Activated CD4-positive, CD25-positive, alpha-beta regulatory T cell (primary cell): ENCODE data around the gene PACS1.
"Not testable (repeated sequence)": the region's sequence is repeated elsewhere in the genome, so short reads cannot be mapped to it uniquely, and the experiment has no call there.

Source experiments
- DNase-seq, 4 experiments: peaks; one replicate each; lab custom pipeline; 2025; lab: John Stamatoyannopoulos, UW

The PACS1 gene

DNA sequence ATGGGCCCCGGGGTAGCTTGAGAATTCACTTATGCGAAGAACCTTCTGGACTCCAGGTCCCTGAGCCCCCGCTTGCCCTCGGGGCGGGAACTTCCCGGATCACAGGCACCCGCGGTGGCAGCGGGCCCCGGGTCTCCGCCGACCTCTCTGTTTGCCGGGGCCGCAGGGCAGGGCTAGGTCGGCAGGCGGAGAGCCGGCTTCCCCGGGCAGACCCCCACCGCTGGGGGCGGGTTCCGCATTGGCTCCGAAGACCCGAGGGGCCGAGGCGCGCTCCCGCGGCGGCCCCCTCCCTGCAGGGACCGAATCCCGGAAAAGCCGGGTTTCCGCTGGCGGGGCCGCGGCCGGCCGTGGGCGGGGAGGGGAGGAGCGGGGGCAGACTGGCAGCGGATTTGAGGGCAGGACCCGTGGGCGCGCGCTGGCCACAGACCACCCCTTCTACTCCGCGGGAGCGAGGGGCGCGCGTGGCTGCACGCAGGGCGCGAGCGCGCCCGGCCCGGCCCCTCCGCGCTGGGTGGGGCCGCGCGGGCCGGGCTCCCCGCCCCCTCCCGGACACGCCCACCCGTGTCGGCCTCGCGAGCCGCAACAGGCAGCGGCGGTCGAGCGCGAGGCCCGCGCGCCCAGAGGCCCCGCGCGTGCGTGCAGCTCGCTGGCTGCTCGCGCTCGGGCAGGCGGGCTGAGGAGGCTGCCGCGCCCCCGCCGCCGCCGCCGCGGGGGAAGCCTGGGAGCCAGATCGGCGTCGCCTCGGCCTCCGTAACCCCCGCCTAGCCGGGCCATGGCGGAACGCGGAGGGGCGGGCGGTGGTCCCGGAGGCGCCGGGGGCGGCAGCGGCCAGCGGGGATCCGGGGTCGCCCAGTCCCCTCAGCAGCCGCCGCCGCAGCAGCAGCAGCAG lies at the start of gene PACS1:
TSS of gene PACS1 (plus strand) at position 558 of the 889 bp plus-strand sequence. CDS start at position 773, 215 bp downstream.
- peak; percentile 33 to 72 (median 66) for DNase-seq

DNA sequence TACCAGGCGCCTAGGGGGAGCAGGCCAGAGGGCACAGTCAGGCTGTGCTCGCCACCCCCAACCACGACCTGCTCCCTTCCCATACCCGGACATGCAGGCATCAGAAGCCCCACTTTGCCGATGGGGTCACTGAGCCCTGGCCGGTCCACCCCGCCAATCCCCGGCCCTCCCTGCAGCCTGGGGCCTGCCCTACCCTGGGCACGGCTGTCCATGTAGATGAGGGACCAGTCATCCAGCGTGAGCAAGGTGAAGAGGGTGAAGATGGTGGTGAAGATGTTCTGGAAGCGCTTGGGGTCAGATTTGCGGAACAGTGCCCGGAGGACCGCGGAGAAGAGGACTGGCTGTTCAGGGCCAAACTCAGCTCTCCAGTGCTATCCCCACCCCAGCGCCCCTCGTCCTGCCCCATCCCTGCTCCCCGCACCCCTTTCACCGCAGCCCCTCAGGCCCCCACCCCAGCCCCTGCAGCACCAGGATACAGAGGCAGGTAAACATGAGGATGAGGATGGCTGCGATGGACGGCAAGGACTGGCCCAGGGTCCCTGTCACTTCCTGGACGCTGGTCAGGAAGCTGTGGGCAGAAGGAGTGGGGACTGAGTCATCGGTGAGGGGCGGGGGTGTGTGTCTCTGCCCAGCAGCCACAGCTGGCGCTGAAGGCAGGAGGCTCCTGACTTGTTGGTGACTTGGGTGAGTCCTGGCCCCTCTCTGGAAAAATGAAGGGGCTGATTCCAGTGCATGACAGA lies 49.3 kb upstream of the PACS1 start:
- no peak for DNase-seq

DNA sequence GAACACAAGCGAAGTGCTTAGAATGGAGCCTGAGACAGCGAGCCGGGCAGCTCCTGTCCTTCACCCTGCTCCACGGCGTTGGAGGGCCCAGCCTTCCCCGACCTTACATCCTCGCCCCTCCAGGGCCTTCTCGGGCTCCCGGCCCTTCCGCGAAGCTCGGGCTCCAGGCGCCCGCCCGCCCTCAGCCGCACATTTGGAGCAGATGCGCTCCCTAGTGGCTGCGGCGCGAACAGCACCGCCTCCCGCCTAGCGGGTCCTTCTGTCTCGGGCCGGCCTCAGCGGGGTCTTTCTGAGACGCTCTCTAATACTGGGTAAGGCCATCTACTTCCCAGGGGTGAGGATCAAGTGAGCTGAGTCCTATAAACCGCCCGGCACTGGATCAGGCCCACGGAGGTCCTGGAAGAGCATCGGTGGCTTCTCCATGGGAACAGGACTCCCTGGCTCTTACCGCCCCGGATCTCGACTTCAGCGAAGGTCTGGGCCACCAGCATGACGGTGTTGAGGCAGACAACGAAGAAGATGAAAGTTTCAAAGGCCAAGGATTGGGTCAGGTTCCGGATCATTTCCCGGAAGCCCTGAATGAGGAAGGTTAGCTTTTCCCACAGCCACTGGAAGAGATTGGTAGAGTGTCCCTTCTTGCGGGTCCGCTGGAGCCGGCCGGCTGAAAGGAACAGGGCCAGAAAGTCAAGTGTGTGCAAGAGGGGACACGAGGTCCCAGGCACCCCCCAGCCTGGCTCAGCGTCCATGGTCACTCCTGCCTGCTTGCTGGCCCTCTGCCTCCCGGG lies 47.5 kb upstream of the PACS1 start:
- DNase-seq = peak; percentile 51 to 82 (median 64)

DNA sequence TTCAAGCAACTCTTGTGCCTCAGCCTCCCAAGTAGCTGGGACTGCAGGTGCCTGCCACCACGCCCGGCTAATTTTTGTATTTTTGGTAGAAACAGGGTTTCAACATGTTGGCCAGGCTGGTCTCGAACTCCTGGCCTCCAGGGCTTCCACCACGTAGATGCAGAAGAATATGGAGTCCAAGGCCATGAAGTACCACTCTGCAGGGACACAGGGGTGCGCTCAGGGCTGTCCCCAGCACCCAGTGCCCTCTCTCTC lies 47.0 kb upstream of the PACS1 start:
- not testable (repeated sequence) for DNase-seq

DNA sequence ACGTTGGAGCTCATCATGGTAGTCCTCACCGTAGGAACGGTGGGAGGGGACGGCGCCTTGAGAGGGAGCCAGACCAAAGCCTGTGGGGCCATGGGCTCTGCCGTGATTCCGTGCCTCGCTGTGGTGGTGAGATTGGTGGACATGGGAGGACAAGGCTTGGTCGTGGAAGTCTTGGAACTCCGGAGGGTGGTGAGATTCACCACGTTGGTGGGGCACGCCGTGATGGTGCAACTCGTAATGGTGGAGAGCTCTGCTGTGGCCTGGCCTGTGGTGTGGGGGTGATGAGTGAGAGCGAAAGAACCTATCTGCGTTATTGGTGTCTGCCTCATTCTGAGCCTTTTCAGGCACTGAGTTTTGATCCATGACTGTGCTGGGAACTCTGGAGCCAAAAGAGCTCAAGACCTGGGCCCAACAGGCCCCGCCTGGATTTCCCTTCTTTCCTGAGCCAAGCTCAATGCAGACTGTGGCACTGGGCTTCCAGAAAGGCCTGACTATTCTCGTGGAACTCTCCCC lies 44.0 kb upstream of the PACS1 start, which contains the start of gene CATSPER1:
TSS of gene CATSPER1 (minus strand) at position 463 of the 513 bp plus-strand sequence. CDS start at position 363, 100 bp downstream.
- no peak for DNase-seq

DNA sequence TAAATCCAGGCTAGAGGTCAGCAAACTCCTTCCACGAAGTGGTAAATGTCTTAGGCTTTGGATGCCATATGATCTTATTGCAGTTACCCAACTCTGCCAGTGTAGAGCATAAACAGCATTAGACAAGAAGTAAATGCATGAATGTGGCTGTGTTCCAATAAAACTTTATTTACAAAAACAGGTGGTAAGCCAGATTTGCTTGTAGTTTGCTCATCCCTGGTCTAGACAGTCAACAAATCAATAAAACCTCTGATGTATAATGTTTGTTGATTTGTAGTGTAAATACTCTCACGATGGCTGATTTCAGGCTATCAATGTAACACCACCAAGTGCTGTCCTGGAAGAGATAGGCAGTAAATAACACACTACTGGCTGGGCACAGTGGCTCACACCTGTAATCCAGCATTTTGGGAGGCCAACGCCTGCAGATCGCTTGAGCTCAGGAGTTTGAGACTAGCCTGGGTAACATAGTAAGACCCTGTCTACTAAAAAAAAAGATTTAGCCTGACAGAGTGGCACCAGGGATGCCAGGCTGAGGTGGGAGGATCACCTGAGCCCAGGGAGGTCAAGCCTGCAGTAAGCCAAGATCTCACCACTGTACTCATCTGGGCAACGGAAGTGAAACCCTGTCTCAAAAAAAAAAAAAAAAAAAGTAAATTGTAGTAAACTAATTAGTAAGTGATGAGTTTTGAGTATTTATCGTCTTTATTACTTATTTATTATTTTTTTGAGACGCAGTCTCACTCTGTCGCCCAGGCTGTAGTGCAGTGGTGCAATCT lies 36.9 kb upstream of the PACS1 start:
- no peak for DNase-seq

DNA sequence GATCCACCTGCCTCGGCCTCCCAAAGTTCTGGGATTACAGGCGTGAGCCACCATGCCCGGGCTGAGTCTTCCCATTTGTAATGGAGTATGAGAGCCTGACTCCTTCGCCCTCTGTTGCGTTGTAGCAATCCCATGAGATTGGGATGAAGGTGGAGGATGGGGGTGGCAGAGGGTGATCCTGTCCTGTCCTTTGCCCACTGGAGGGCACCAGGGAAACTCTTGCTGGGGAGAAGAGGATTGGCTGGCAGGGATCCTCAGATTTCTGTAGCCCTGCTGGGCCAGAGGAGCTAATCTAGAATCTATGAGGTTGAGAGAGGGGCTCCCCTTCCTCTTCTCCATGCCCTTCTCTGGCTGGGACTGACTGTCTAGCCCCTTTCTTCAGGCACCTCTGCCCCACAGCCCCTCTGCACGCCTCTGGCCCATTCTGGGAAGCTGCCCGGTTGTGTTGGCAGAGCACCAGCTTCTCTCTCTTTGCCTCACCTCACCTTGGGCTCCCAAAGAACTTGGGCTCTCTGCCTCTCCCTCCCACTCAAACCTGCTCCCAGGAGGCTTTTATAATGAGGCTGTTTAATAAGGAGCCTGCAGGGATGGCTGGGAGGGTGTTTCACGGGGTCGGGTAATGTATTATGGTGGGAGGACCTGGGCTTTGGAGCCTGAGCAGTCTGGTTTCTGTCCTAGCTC lies 34.3 kb upstream of the PACS1 start:
- DNase-seq = no peak

DNA sequence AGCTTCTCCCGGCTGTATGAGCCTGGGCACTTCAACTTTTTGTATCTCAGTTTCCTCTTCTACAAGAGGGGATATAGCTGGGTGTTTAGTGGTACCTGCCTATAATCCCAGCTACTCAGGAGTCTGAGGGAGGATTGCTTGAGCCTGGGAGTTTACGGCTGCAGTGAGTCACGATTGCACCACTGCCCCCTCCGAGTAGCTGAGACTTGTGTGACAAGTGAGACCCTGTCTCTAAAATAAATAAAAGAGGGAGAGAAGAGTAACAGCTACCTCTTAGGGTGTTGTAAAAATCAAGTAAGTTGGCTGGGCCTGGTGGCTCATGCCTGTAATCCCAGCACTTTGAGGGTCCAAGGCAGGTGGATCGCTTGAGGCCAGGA lies 33.8 kb upstream of the PACS1 start:
- DNase-seq = no peak

DNA sequence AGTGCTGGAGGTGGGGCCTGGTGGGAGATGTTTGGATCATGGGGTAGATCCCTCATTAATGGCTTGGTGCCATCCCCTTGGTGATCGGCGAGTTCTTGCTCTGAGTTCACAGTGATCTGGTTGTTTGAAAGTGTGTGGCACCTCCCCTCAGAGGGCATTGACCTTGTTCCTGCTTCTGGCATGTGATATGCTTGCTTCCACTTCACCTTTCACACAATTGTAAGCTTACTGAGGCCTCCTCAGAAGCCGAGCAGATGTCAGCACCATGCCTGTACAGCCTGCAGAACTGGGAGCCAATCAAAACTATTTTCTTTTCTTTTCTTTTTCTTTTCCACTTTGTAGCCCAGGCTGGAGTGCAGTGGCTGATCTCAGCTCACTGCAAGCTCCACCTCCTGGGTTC lies 32.7 kb upstream of the PACS1 start:
- DNase-seq = no peak

DNA sequence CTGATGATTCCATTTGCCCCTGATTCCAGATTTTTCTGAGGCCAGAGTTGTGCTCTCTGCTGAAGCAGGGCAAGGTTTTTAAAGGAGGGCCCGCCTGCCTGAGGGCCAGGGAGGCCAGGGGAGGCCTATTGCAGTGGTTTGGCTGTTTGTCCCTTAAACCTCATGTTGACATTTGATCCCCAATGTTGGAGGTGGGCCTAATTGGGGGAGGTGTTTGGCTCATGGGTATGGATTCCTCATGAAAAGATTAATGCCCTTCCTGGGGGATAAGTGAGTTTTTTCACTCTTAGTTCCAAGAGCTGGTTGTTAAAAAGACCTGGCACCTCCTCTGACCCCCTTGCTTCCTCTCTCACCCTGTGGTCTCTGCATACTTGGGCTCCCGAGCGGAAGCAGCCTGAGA lies 30.3 kb upstream of the PACS1 start:
- no peak for DNase-seq

DNA sequence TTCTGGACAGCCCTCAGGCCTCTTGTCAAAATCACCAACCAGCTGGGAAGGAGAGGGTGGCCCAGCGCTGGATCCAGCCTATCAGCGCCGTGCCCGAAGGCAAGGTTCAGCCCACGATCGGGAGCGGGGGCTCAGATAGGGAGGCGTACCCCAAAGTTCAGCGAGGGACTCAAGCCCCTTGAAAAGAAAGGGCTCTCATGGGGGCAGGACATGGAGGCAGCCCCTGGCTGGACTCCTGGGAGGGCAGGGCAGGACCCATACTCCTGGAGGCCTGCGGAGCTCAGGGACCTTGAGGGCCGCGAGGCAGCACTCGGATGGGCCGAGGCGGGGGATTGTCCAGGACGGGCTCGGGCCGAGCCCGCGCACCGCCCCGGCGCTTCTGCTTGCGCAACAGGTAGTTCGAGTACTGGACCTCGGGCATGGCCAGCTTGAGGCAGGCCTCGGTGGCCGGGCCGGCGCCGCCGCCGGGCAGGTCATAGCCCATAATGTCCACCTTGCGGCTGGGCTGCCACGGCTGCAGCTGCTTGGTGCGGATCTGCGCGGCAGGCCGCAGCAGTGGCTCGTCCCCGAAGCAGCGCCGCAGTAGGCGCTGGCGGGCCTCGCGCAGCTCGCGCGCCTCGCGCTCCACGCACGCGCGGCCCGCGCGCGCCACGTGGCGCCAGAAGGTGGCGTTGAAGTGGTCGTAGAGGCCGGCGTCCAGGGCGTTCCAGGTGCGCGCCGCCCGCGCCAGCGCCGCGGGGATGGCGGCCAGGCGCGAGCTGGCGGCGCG lies 27.7 kb upstream of the PACS1 start:
- DNase-seq = no peak

DNA sequence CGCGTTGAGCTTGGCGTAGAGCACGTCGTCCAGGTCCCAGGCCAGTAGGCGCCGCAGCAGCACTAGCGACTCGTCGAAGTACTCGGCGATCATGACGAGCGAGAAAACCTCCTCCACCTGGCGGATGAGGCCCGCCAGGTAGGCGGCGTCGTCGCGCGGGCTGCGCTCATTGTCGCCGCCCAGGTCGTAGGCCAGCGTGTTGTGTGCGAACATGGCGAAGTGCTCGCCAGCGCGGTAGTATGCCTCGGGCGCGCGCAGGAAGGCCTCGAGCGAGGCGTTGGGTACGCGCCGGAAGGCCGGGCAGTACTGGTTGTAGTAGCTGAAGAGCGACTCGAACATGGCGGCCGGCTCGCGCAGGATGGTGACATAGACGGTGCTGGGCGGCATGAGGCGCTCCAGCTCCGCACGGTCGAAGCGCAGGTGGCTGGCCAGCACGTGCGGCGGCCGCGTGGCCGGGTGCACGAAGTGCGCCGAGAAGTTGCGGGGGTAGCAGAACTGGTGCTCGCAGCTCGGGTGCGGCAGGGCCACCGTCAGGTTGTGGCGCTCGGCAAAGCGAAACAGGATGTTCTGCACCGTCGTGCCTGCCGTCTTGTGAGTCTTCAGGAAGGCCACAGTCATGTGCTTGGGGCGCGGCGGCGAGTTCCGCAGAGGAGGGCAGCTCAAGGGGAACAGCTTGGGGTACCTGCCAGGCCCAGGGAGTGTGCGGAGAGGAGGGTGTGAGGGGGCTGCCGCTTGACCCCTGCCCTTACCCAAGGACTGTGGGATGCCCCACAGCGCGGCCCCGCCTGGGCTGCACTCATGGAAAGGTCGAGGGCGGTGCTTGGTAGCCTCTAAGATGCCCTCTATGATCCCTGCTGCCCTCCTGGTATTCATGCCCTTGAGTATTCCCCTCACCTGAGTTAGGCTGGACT lies 26.8 kb upstream of the PACS1 start:
- no peak for DNase-seq

DNA sequence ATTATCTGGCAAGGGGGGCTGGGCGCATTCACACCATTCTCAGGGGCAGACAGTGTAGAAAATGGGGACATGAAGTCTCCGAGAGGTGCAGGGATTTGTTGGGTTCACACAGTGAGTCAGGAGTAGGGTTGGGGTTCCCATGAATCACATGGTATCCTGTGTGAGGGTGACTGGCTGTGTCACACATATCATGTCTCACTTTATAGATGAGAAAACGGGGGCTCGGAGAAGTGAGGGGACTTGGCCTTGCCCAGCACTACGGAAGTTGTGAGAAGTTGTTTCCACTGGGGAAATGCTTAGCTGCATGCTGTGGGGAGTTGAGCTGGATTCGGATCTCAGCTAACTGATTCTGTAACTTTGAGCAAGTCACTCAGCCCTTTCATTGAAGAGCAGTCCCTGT lies 25.3 kb upstream of the PACS1 start:
- no peak for DNase-seq

DNA sequence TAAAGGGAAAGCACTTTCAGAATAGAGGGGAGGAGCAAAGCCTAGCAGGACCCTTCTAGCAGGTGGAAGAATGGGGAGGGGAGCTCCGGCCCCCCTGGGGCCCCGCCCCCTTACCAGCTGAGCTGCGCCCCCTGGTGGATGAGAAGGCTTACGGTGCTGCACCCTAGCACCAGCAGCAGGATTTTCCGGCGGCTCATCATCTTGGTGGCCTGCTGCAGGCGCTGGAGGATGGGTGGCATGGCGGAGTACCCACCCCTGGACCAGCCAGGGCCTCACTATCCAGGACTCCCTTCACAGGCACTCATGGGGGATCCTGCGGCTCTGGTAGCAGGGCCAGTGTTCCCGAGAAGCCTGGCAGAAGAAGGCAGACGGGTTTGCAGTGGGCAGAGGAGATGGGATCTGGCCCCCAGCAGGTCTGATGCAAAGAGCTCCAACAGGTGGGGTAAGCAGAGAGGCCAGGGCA lies 24.9 kb upstream of the PACS1 start:
- DNase-seq = peak; percentile 67 to 76 (median 72)

DNA sequence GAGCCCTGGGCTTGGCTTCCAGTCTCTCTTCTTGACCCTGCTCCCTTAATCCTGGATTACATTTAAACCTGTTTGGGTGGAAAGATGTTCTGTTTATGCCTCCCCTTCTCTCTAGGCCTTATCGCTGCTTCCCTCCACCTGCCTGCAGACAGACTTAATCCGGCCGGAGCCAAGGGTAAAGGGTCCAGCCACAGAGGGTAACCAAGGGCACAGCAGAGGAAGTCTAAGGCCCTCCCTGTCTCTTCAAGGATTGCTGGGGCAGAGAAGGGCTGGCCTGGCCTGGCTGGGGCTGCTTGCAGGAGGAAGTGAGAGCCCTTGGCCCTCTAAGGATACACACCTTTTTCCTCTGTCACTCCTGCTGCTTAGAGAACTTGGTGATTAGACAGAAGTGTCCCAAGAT lies 23.2 kb upstream of the PACS1 start:
- no peak for DNase-seq

DNA sequence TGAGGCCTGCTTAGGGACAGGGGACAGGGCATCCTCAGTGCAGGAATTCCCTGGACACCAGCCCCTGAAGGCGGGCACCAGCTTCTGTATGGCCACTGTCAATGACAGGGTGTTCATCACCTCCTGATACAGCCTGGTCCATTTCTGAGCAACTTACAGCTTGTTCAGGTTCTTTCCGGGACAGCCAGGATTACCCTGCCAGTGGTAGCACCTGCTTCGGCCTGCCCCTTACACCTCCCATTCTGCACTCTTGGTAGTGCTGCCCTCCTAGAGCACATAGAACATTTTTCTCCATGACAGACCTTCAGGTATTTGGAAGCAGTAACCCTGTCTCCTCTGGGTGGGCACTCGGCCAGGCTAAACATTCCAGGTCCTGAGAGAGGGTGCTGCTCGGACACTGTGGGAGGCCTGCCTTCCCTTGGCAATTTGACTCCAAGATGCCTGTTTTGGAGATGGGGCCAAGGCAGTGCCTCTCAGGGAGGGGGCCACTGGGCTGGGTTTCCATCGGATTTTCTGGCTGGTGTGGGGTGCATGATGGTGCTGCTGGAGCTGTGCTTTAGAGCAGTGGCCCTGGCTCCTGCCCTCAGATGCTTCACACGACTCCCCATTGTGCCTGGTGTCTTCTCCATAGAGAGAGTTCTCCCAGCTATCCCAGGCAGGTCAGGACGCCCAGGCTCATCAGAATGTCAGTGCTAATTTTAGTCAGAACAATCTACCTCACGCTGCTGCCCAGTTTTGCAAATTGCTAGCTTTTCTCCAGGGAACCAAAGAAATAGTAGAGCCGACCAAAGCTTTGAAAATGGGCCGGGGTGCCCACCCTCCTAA lies 22.3 kb upstream of the PACS1 start:
- no peak for DNase-seq

DNA sequence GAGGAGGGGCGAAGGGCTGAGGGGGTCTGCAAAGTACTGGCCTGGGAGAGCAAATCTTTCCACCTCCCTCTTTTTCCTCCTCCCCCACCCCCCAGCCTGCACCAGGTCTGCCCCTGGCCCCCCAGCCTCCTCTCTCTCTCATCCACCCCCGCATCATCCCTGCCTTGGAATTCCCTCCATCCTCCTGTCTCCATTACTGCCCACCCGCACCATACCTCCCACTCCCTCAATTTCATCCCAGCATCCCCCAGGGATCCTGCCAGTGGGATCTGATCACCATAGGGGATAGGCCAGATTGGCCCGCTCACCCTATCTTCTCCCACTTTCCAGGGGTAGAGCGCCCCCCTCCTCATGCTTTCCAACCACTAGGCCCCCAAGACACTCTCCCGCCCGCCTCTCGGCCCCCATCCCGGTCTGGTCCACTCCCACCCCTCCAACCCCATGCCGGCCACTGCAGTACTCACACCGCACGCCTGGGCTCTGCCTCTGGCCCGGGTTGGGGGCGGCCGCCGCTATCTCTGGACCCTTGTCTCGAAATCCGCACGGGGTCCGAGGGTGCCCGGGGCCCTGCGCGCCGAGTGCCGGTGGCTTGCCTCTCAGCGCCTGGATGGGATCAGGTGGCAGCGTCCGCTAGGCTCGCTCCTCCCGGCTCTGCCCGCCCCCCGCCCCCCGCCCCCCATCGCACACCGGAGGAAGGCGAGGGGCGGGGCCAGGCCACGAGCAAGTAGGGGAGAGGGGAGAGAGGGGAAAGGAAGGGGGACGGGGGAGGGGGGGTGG lies 21.3 kb upstream of the PACS1 start, which contains the start of gene GAL3ST3:
TSS of gene GAL3ST3 (minus strand) at position 615 of the 777 bp plus-strand sequence. CDS start 3,746 bp downstream, outside the sequence.
- no peak for DNase-seq
